GM19455 (cell line): ENCODE results near the gene PDHB.
"Not testable (repeated sequence)": the region's sequence is repeated elsewhere in the genome, so short reads cannot be mapped to it uniquely, and the experiment has no call there.

ENCODE experiments used
- ATAC-seq: cut with Tn5 transposase; IDR thresholded peaks from one replicate; pipeline ENCODE4 v1.9.1; 2021; ENCODE audit not compliant: unreplicated experiment

PDHB gene

DNA sequence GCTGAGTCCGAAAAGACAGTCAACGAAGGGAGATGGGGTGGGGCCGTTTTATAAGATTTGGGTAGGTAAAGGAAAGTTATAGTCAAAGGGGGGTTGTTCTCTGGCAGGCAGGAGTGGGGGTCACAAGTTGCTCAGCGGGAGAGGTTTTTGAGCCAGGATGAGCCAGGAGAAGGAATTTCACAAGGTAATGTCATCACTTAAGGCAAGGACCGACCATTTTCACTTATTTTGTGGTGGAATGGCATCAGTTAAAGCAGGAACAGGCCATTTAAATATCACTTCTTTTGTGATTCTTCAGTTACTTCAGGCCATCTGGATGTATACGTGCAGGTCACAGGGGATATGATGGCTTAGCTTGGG is 7.3 kb upstream of the PDHB start:
- ATAC-seq = not testable (repeated sequence)

DNA sequence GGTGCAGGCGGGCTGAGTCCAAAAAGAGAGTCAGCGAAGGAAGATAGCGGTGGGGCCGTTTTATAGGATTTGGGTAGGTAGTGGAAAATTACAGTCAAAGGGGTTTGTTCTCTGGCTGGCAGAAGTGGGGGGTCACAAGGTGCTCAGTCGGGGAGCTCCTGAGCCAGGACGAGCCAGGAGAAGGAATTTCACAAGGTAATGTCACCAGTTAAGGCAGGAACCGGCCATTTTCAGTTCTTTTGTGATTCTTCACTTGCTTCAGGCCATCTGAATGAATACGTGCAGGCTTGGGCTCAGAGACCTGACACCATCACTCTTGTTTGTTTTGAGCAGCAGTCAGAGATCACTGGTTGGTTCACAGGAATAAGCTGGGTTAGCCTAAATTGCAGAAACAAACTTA is 3.6 kb upstream of the PDHB start:
- not testable (repeated sequence) for ATAC-seq

DNA sequence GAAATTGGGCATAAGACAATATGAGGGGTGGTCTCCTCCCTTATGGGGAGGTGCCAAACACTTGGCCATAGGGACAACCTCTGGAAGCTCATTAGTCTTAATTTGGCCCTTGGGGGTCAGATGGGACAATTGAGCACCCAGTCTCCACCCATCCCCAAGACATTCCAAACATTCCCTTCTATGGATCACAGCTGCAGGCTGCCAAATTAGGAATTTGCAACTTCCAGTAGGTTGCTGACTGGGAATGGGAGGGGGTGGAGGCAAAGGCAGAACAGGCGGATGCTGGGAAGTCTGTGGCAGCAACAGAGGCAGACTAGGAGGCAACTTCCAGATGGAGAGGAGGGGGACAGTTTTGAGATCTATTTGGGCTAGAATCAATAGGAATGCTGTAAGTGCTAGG is 1.4 kb upstream of the PDHB start:
- ATAC-seq = no peak

DNA sequence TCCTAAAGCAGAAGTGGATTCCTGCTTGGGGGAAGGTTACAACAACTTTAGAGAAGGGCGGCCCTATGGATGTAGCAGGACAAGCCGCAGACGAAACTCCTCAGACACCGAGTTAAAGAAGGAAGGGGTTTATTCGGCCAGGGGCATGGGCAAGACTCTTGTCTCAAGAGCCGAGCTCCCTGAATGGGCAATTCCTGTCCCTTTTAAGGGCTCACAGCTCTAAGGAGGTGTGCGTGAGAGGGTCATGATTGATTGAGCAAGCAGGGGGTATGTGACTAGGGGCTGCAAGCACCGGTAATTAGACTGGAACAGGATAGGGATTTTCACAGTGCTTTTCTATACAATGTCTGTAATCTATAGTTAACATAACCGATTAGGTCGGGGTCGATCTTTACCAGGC is 879 bp upstream of the PDHB start:
- ATAC-seq = no peak

DNA sequence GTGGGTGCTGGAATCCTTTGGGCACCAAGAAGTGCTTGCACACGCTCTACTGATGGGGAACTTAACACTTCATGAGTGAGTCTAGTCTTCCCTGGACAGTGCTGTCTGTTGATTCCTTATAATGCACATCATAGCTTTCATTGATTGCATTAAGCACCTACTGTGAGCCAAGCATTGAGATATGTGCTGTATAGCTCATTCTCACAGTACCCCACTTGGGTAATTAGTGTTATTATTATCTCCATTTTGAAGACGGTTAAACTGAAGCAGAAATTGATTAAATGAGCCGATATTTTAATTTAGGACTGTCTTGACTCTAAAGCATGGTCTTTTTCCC is 504 bp upstream of the PDHB start:
- no peak for ATAC-seq

DNA sequence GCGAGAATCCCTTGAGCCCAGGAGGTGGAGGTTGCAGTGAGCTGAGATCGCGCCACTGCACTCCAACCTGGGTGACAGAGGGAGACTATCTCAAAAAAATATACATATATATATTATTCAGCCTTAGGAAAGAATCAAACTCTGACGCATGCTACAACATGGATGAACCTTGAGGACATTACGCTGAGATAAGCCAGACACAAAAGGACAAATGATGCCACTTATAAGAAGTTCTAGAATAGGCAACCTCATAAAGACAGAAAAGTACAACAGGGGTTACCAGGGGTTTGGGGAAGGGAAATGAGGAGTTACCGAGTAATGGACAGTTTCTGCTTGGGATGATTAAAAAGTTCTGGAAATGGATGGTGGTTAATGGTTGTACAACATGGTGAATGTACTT is 727 bp downstream of the PDHB start:
- ATAC-seq = no peak

DNA sequence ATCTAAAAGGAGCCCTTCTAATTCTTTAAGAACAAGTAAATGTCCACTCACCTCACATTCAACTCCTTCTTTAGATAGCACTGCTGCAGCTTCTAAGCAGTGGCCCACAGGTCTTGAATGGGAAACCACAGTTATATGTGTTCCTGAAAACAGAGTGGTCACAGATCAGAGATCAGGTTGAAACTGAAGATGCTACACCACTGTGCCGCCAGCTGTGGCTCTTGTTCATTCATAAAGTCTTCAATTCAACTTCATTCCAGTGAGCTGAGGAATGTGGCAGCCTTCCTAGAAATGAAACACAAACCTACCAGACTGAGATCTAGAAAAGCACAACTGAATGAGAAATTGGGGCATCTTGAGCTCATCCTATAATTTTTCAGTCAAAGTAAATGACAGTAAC is 4.0 kb downstream of the PDHB start:
- peak; percentile 56 for ATAC-seq

DNA sequence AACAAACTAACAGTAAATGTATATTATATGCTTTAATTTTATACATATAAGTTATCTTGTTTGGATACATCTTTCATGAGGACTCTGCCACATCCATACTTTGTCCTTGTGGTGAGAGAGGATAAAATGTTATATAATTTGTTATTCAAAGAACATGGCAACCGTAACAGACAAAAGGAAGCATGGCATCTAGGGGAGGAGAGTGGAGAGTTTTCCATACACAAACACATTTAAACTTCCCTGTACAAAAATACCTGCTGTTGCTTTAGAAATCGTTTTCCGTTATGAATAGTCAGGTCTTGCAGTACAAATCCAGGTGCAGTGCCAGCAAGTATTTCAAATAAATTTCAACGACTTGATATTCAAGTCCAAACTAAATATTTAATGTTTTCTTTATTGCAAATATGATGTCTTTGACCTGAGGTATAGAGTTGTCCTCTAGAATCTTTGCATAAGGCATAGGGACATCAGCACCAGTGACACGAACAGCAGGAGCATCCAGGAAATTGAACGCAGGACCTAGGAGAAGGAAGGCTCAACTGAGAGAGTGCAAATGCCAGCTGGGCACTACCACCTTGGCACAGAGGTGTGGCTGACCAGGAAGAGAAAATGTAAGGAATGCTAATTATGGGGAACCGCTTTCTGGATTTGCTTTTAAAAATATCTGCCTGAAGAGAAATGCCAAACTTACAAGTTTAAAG is 5.8 kb downstream of the PDHB start:
- no peak for ATAC-seq

DNA sequence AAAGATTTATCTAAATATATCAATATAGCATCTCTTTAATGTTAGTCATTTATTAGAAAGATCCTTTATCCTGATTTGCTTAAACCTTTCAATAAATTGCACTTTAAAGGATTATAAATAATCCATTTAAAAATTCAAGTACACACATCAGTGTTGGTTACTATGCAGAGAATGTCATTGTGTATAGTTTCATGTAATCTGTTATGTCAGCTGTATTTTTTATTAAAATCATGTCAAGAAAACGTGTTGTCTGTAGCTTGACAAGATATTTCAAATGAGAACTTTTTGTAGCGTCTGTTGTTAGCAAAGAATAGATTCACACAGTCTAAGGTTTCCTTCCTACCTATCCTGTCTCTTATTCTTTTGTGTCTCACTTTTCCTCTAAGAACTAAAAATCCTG is 7.8 kb downstream of the PDHB start:
- ATAC-seq = no peak

DNA sequence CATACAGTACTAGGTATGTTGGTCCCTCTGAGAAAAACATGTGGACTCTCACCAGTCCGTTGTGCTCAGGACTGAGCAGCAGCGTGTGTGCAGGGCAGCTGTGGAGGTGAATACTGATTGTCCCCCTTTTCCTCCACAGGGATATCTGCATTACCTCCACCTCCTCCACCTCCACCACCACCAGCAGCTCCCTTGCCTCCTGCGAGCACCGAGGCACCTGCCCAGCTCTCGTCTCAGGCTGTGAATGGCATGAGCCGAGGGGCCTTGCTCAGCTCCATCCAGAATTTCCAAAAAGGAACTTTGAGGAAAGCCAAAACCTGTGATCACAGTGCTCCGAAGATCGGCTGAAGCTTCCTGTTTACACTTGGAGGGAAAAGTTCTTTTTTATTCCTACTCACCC is 9.0 kb downstream of the PDHB start:
- ATAC-seq = no peak

DNA sequence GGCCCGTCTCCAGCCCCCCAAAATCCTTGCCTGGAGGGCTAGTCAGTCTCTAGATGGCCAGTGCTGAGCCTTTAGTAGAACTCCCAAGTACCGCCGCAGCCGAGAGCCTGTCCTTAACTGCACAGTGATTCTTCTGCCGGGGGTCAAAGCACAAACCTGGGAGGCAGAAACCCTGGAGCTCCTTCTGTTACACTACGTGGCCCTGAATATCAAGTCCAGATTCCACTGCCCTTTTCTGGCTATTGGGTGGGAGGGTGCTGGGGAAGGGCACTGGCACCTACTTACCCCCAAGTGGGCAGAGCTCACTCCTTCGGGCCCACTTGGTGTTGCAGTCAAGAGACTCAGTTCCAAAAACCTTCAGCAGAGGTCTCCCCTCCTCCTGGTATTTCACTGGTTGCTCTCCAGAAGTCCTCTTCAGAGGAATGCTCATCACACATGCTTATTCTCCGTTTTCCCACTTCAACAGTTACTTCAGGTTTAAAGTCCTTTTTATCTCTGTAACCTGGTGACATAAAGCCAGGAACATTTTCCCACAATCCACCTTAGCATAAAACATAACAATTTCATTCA is 10.8 kb downstream of the PDHB start:
- ATAC-seq = no peak

DNA sequence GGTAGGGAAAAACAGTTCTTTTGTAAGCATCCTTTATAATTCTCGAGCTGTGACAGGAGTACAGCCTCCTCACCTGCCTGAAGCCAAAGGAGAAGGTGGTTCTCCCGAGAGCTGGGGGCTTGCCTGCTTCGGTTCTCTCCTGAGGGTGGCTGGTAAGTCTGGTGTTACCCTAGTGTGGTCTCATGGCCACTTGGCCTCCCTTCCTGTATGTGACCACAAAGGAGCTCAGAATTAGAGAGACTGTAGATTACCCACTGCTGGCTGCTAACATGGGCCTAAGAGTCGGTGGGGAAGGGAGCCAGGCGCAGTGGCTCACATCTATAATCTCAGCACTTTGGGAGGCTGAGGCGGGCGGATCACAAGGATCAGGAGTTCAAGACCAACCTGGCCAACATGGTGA is 12.6 kb downstream of the PDHB start:
- ATAC-seq = peak; percentile 50

DNA sequence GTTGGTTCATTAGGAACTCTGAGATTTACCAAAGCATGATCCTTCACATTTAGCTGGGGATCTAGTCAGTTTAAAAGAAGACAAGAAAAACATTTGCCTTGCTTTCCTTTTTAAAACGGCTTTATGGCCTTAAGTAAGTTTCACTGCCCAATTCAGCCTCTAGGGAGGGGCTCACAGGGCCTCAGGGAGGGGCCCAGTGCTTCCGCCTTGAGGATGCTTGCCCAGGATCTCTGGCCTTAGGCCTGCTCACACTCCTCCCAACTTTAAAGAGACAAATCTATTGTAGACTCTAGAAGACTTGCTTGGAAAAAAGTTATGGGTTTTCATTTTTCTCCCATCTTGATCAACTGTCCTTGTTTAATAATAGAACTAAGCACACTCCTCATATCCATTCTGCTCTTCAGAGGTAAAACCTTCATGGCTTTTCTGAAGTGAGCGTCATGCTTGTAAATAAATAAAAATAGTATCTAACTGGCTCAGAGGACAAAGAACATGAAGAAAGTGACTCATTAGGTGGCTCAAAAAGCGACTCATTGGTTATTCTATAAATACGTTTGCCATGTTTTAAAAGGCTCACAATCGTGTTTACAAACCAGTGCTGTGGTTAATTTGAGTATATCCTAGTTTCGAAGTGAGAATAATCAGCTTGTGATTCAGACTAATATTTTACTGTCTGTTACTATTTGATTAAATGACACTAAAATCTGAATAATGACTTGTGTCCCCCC is 13.7 kb downstream of the PDHB start:
- peak; percentile 53 for ATAC-seq

DNA sequence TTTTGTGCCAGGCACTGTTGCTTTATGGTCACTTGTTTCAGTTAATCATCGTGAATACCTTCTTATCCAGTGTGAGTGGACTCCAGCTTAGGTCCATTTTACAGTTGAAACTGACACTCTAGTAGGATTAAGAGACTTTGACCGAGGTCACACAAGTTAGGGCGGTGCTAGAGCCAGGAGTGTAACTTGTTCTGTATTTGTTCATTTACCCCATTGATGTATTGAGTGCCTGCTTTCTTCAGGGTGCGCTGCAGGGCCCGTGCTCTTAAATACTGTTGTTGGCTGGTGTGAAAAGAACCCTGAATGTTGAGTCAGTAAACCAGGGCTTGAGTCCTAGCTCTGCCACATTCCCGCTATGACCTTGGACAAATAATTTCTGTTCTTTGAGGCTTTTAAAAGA is 15.4 kb downstream of the PDHB start:
- no peak for ATAC-seq

DNA sequence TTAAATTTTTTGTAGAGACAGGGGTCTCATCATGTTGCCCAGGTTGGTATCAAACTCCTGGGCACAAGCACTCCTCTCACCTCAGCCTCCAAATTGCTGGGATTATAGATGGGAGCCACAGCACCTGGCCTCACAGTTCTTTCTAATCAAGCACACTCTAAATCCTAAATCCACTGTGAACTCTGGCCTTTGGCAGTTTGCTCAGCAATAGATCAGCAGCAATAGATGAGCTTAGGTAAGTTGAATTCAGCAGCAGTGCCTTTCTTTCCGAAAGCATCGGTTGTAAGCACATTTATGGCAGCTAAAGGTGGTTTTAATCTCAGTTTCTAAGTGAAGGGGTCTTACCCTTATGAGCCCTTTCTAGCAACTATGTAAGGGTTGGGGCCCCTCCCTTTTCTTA is 16.6 kb downstream of the PDHB start:
- ATAC-seq = no peak

DNA sequence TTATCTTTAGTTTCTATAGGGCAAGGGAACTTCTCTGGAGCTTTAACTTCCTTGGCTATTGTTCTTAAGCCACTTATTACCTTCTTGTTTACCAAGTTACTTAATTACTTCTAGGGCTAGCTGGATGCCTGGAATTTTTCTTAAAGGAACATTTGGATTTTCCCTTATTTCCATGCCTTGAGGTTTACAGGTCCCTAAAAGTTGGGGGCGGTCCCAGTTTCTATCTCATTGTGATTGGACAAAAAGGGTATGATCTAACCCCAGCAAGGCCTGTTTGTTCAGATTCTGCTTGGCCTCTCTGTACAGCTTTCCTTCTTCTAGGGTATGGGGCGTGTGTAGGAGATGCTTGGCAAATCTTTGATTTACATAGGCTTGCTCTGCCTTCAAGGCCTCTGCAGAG is 17.4 kb downstream of the PDHB start:
- ATAC-seq = no peak

DNA sequence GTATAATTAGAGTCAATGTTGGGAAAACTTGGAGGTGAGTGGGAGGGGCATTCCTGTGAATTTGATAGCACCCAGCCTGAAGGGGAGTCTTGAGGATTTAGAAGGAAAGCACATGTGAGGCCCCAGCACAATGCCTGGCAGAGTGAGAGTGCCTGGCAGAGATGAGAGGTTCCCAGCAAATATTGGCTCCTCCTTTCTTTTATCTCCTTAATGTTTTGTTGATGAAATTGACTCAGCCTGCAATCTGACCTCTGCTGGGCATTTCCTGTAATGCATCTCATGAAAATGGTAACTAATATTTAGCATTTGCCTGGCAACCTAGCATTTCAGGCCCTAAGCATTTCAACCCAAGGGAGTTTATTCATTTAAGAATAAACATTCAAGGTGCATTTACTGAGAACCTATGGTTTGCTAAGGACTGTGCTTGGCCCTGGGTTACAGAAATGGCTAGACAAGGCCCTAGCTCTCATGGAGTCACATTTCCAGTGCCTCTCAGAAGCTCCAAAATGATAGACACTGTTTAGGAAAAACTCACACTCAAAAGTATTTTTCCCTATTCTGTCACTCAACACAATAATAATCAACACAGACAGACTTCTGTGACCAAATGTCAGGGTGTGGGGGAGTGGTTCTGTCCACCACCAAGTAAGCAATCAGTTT is 19.0 kb downstream of the PDHB start:
- ATAC-seq = no peak

DNA sequence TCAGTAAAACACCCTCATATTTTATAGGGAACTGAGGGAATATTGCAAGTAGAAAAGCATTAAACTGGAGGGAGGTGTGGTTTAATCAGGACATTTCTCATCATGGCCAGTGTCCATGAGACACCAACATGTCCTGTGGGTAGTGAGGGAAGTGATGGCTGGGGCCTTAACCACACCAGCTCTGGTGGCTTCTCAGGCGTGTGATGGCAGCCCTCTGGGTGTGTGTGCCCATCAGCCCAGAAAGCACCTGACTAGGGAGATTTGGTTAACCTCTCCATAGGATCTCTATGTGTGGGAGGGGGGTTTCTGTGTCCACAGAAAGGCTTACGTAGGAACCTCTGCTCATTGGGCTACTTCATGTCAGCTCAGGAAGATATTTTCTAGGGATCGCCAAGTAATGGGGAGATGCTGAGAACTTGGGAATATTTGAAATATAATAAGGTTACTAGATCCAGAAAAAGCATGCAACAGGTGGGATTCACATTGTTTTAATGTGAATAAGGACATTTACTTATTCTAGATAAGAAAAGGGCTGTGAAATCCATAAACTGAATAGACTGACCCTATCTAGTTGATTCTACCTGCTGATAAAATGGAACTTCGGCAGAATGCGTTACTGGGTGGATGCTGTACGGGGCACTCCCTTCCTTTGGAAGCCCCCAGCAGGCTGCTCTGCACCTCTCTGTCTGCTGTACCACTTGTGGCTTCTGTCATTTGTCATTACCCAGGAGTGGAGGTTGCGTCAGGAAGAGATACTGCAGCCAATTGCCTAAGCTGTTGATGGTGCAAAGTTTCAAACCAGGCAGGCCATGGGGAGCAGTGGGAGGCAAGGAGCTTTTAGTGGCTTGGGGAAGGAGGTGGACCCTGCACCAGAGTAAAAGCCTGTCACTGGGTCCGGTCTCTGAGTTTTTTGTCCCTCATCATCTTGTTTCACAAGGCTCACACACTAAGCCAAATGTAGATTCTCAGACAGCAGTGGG is 21.5 kb downstream of the PDHB start:
- ATAC-seq = no peak

DNA sequence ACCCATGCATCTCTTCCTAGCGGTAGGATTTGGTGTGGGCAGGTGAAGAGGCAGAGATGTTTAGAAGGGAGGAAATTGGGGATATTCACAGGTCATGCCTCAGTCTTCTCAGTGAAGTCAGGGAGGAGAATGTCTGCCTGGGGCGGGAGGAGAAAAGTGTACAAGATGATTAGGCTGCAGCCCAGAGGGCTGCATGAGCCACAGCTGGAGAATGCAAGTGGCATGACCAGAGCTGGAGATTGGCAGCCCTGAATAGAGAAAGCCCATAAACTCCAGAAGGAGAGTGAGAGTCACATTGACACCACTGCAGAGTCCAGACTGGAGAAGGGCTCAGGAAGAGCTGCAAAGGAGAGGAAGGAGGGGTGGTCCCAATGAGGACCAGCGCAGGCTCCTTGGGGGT is 22.6 kb downstream of the PDHB start:
- ATAC-seq = no peak

DNA sequence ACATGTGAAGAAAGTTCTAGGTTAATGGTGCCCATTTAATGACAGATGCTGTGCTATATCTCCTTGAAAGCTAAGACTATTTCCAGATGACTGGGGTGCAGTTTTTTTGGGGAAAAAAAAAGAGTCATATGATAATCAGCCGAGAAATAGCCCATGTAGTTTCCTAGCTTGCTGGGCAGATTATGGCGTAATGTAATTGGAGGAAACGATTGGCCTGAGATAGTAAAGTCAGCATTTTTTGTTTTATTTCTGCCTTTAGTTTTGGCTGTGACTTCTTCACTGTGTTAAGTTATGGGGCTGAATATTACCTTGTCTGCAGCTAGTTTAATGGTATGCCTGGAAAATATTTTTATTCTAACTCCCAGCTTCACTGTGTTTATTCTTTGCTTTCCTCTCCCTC is 24.0 kb downstream of the PDHB start:
- no peak for ATAC-seq

DNA sequence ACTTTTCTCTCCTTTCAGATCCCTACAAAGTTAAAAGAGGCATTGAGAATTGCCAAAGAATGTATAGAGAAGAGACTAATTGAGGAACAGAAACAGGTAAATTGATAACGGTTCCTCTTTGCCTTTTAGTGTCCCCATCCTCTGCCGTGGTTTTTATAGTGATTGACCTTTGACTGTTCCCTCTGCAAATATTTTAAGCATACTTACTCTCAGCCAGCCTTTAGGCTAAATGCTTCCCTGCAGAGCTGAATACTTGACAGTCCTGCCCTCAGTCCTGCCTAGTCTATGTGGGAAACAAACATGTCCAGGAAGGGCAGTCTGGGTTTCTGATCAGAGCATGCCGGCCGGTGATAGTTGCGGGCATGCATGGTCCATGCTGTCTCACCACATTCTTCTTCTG is 24.7 kb downstream of the PDHB start:
- no peak for ATAC-seq
